ENCODE data around the gene TSPAN9.

- TF ChIP-seq, protein P1, sequence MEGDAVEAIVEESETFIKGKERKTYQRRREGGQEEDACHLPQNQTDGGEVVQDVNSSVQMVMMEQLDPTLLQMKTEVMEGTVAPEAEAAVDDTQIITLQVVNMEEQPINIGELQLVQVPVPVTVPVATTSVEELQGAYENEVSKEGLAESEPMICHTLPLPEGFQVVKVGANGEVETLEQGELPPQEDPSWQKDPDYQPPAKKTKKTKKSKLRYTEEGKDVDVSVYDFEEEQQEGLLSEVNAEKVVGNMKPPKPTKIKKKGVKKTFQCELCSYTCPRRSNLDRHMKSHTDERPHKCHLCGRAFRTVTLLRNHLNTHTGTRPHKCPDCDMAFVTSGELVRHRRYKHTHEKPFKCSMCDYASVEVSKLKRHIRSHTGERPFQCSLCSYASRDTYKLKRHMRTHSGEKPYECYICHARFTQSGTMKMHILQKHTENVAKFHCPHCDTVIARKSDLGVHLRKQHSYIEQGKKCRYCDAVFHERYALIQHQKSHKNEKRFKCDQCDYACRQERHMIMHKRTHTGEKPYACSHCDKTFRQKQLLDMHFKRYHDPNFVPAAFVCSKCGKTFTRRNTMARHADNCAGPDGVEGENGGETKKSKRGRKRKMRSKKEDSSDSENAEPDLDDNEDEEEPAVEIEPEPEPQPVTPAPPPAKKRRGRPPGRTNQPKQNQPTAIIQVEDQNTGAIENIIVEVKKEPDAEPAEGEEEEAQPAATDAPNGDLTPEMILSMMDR (conservative IDR thresholded peaks at IDR 0.05): no peak
- no peak for TF ChIP-seq EZH2 (IDR thresholded peaks at IDR 0.05; ENCODE audit: low read depth)
Measured at GRCh38 chr12:3078086-3078820, 1.1 kb downstream of the TSPAN9 start.
